K562 (cell line): Measurements from ENCODE around the gene GZF1. TPM values are rescaled to one million over a fixed set of nuclear protein-coding genes. Genes with fewer than 3 reads are reported as not detected.

Experiments
- ATF7 ChIP-seq: fragments of 450-650 bp; IDR thresholded peaks from 2 replicates; pipeline ENCODE4 v1.7.1; 2014; ENCODE audit warnings: mild to moderate bottlenecking, moderate library complexity
- CREB3L1 ChIP-seq: fragments of 450-650 bp; IDR thresholded peaks from 2 replicates; pipeline ENCODE4 v1.6.1; 2014; ENCODE audit warnings: low read depth, mild to moderate bottlenecking, moderate library complexity, borderline replicate concordance
- ELF2 ChIP-seq: fragments of 250-450 bp; sonication (Bioruptor Pico); IDR thresholded peaks from 2 replicates; pipeline ENCODE4 v1.5.0; 2021; ENCODE audit warnings: mild to moderate bottlenecking
- GTF3C2 ChIP-seq: IDR thresholded peaks from 3 replicates; pipeline ENCODE4 v1.6.1; 2011; ENCODE audit warnings: borderline replicate concordance, mild to moderate bottlenecking, moderate library complexity; ENCODE audit not compliant: insufficient read length; ENCODE audit errors: extremely low read depth
- KDM4B ChIP-seq, 2 experiments: fragments of 450-650 bp in 1 of 2; sonication (generic) in 1 of 2; IDR thresholded peaks; 2 replicates each; pipeline ENCODE4 v1.6.1; 2016 to 2017; ENCODE audit warnings: borderline replicate concordance in 2 of 2, antibody characterized with exemption in 1 of 2, low read depth in 1 of 2, mild to moderate bottlenecking in 1 of 2
- MAFK ChIP-seq: IDR thresholded peaks from 2 replicates; pipeline ENCODE4 v1.6.1; 2011; ENCODE audit warnings: low read length, improper control_type of control experiment
- NBN ChIP-seq: fragments of 450-650 bp; IDR thresholded peaks from 2 replicates; pipeline ENCODE4 v1.6.1; 2016; ENCODE audit warnings: low read depth, mild to moderate bottlenecking
- PCBP2 ChIP-seq: fragments of 200-400 bp; formaldehyde crosslinking; IDR thresholded peaks from 2 replicates; pipeline ENCODE4 v1.6.1; 2018; ENCODE audit warnings: low read length, low read depth, mild to moderate bottlenecking, moderate library complexity; ENCODE audit not compliant: poor library complexity, severe bottlenecking
- PHB2 ChIP-seq: fragments of 450-650 bp; IDR thresholded peaks from 2 replicates; pipeline ENCODE4 v1.6.1; 2017; ENCODE audit warnings: low read depth
- POLR2A ChIP-seq: fragments of 450-650 bp; conservative IDR thresholded peaks from 2 replicates; pipeline ENCODE4 v1.6.1; 2016
- PRMT5 ChIP-seq: sonication (generic); formaldehyde crosslinking; IDR thresholded peaks from 2 replicates; pipeline ENCODE4 v1.5.0; 2020; ENCODE audit warnings: missing genetic modification reagents
- SMARCE1 ChIP-seq: fragments of 450-650 bp; IDR thresholded peaks from 2 replicates; pipeline ENCODE4 v1.7.1; 2016; ENCODE audit warnings: mild to moderate bottlenecking
- SMC3 ChIP-seq: conservative IDR thresholded peaks from 2 replicates; pipeline ENCODE4 v1.6.1; 2011; ENCODE audit warnings: low read depth, low read length, improper control_type of control experiment; ENCODE audit not compliant: insufficient read depth
- SNAPC5 ChIP-seq: fragments of 250-450 bp; sonication (Bioruptor Pico); IDR thresholded peaks from 2 replicates; pipeline ENCODE4 v1.8.0; 2021; ENCODE audit warnings: moderate library complexity, mild to moderate bottlenecking, inconsistent platforms
- TCF7L2 ChIP-seq: fragments of 150-350 bp; IDR thresholded peaks from 2 replicates; pipeline ENCODE4 v1.6.1; 2016; ENCODE audit warnings: low read depth, mild to moderate bottlenecking, low read length, moderate library complexity
- TFAP4 ChIP-seq: sonication (generic); formaldehyde crosslinking; IDR thresholded peaks from 2 replicates; pipeline ENCODE4 v1.8.0; 2022; ENCODE audit warnings: missing genetic modification reagents, mild to moderate bottlenecking, moderate library complexity, borderline replicate concordance
- U2AF2 ChIP-seq: fragments of 200-400 bp; formaldehyde crosslinking; optimal IDR thresholded peaks from 2 replicates; pipeline ENCODE3; 2017; ENCODE audit warnings: low read depth, mild to moderate bottlenecking, low read length
- ZNF253 ChIP-seq: fragments of 250-450 bp; sonication (Bioruptor Pico); conservative IDR thresholded peaks from 2 replicates; pipeline ENCODE4 v1.6.1; 2021; ENCODE audit warnings: mild to moderate bottlenecking
- ZNF785 ChIP-seq: fragments of 250-450 bp; sonication (Bioruptor Pico); IDR thresholded peaks from 2 replicates; pipeline ENCODE4 v1.4.0; 2020; ENCODE audit warnings: mild to moderate bottlenecking
- polyA plus RNA-seq, 8 experiments: library from polyadenylated mRNA; depleted of rRNA in 4 of 8; stranded (reverse) in 5 of 8; unstranded in 3 of 8; fragments of >200 nt; fragmentation: Nextera tagmentation in 2 of 8; fragmentation: Illumina TruSeq in 1 of 8; extraction: Ambion mirVana in 2 of 8; extraction: Trizol in 1 of 8; gene quantifications; 2 replicates each; pipeline versions ENCODE4 v1.2.1 to v1.2.3, GENCODE V29; 2011 to 2014; ENCODE audit warnings: inconsistent platforms in 1 of 8, missing spikeins in 1 of 8
- total RNA-seq, 7 experiments: library from RNA; depleted of rRNA in 6 of 7; stranded (reverse); fragments of >200 nt in 6 of 7; fragmentation: Illumina TruSeq in 2 of 7; extraction: Trizol in 2 of 7; gene quantifications; 2 replicates each; pipeline versions ENCODE4 v1.2.1 to v1.2.3, GENCODE V29; 2011 to 2021; ENCODE audit warnings: low replicate concordance in 1 of 7
- TF ChIP-seq, protein P1 (sequence below): fragments of 450-650 bp; IDR thresholded peaks from 2 replicates; pipeline ENCODE4 v1.7.1; 2018; ENCODE audit warnings: mild to moderate bottlenecking, low read depth; ENCODE audit not compliant: partially characterized antibody

Gene GZF1
- total and polyA plus RNA-seq, 9 of the 15 experiments (the other 6 are each of a cell fraction or from before 2014, with no cell fraction given): 1.2 to 15.7 (median 7.4) TPM

DNA sequence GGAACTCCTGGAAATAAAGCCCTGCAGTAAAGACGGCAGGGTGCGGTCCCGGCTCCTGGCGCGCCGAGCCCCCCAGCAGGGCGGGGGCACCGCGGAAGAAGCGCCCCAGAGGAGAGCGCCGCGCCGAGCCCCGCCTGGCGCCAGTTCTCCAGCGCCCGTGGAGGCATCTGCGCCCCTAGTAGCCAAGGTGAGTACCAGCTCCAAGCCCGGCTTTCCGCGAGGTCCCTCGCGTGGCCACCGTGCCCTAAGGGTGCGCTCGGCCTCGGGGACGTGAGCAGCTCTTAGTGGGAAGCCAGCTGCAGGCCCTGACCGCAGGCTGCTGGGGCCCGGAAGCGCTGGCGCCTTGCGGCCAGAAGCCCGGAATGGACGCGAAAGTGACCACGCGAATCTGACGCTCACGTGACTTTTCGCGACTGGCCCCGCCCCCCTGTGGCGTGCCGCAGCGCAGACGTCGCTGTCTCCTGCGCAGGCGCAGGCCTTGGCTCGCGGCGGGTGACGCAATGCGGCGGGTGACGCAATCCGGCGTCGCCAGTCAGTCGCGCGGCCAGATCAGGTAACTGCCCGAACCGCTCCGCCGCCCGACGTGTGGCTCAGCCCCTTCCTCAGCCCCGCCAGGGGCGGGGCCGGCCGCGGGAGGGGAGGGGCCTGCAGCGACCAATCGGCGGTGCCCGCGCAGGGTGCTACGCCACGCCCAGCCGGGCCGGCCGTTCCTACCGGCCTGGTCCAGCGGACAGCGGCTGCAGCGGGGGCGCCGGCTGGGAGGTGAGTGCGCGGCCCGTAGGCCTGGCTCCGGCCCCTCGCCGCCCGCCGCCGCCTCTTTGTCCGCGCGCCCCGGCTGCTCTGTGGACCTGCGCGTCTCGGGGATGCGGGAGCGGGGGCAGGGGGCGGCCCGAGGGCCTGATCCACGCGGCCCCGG lies at the start of gene GZF1 (continued):
- no peak for TF ChIP-seq GTF3C2
- TF ChIP-seq KDM4B (IDR thresholded peaks at IDR 0.05; ENCODE audit: borderline replicate concordance in 2 of 2, low read depth in 1 of 2): no peak
- TF ChIP-seq SNAPC5 (CRISPR knock-in tag): no peak
- peak; percentile 99 for TF ChIP-seq TFAP4
- no peak for TF ChIP-seq U2AF2
- TF ChIP-seq CREB3L1: 0 out of 2 replicates have a peak, but pooled peaks have one; percentile 46
- no peak for TF ChIP-seq ZNF785 (CRISPR knock-in tag)
- peak; percentile 92 for TF ChIP-seq POLR2A
- TF ChIP-seq NBN: 0 out of 2 replicates have a peak, but pooled peaks have one; percentile 65
- no peak for TF ChIP-seq PHB2
- TF ChIP-seq PCBP2: no peak
- no peak for TF ChIP-seq SMC3
- no peak for TF ChIP-seq SMARCE1
- peak; percentile 99 for TF ChIP-seq ATF7
- no peak for TF ChIP-seq MAFK
- no peak for TF ChIP-seq PRMT5 (CRISPR knock-in tag)
- peak; percentile 67; the same call in 1 of the 2 replicates for TF ChIP-seq ELF2 (CRISPR knock-in tag)
- TF ChIP-seq, protein P1, sequence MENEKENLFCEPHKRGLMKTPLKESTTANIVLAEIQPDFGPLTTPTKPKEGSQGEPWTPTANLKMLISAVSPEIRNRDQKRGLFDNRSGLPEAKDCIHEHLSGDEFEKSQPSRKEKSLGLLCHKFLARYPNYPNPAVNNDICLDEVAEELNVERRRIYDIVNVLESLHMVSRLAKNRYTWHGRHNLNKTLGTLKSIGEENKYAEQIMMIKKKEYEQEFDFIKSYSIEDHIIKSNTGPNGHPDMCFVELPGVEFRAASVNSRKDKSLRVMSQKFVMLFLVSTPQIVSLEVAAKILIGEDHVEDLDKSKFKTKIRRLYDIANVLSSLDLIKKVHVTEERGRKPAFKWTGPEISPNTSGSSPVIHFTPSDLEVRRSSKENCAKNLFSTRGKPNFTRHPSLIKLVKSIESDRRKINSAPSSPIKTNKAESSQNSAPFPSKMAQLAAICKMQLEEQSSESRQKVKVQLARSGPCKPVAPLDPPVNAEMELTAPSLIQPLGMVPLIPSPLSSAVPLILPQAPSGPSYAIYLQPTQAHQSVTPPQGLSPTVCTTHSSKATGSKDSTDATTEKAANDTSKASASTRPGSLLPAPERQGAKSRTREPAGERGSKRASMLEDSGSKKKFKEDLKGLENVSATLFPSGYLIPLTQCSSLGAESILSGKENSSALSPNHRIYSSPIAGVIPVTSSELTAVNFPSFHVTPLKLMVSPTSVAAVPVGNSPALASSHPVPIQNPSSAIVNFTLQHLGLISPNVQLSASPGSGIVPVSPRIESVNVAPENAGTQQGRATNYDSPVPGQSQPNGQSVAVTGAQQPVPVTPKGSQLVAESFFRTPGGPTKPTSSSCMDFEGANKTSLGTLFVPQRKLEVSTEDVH: no peak
- TF ChIP-seq ZNF253 (CRISPR knock-in tag): no peak
- no peak for TF ChIP-seq TCF7L2
